ENCODE data around the gene CCDC85C. TPM values are rescaled to one million over a fixed set of nuclear protein-coding genes. Genes with fewer than 3 reads are reported as not detected.

Gene CCDC85C
- total and polyA plus RNA-seq, 8 donors: 10.5 to 28.6 (median 15.9) TPM

DNA sequence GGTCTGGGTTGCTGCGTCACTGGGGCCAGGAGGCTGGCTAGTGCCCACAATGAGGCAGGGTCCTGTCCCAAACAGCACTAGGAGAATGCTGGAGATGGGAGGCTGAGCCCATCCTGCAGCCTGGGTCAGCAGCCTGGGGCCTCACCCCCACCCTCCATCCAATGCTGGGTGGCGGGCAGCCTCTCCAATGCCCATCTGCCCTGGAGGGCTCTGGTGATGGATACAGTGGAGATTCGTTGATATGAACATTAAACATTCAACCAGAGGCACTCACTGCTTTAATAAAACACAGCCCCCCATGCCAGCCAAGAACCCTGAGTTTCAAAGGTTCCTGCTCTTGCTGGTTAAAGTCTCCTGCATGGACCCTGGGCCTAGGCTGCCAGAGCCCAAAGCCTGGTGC is 21.5 kb upstream of the CCDC85C start:
- Histone ChIP-seq H3K4me1 (peaks cover 0 to 24% (median 14%) of the 10 kb centered on the region in 4 donors), H3K9me3 (no peaks in the 10 kb centered on the region), H3K4me3 (no peak overlapping the region), H3K36me3 (no peaks in the 10 kb centered on the region), H3K27ac (no peak overlapping the region), H3K27me3 (peaks cover 0 to 11% (median 0%) of the 10 kb centered on the region in 3 donors)
- 68 to 85% (median 75%) methylated on average over 3 of the region's 3 CpGs for WGBS, 5 donors
- TF ChIP-seq EP300 (IDR thresholded peaks at IDR 0.05) (no peak), POLR2AphosphoS5 (IDR thresholded peaks at IDR 0.05) (no peak), POLR2A (IDR thresholded peaks at IDR 0.05) (no peak), CTCF (IDR thresholded peaks at IDR 0.05) (no peak)
- no peak for DNase-seq
- intact Hi-C loops (cut with DNase I; ENCODE audit: low total_unique reads): no loop called here

- Histone ChIP-seq H3K36me3 (no peaks in the 10 kb centered on the region), H3K27me3 (peaks cover 0 to 12% (median 0%) of the 10 kb centered on the region in 3 donors), H3K4me3 (no peak overlapping the region), H3K27ac (peak overlapping the region in 3 of 5 donors; percentile 8 to 16 (median 8)), H3K4me1 (peaks cover 0 to 24% (median 14%) of the 10 kb centered on the region in 4 donors), H3K9me3 (no peaks in the 10 kb centered on the region)
- TF ChIP-seq CTCF (IDR thresholded peaks at IDR 0.05): no peak
- TF ChIP-seq POLR2A (IDR thresholded peaks at IDR 0.05): no peak
- TF ChIP-seq POLR2AphosphoS5 (IDR thresholded peaks at IDR 0.05): no peak
- TF ChIP-seq EP300 (IDR thresholded peaks at IDR 0.05): no peak
- DNase-seq: peak in 1 of 2 donors; percentile 35
- intact Hi-C loops (cut with DNase I; ENCODE audit: low total_unique reads): no loop called here
- WGBS, 5 donors: 64 to 85% (median 70%) methylated on average over 4 to 13 of the region's 13 CpGs
Measured at GRCh38 chr14:99624971-99625370, 21.0 kb upstream of the CCDC85C start.

DNA sequence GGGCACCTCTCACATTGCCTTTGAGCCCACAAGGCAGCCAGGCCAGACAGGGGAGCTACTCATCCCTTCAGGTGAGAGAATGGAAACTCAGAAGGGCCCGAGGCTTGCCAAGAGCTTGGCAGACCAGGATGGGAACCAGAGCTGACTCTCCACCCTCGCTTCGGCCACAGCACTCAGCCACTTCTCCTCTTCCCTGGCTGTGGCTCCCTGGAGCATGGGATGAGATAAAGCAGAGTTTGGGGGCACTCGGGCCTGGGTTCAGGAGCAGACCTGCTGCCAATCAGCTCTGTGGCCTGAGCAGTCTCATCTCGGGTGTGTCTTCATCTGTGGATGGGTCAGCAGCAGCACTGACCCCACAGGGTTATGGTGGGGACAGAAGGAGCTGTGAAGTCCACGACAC is 20.0 kb upstream of the CCDC85C start:
- intact Hi-C loops (cut with DNase I; ENCODE audit: low total_unique reads): no loop called here
- no peak overlapping the region for H3K4me3 ChIP-seq
- 52 to 88% (median 86%) methylated on average over 3 to 6 of the region's 6 CpGs for WGBS, 5 donors
- no peak for DNase-seq
- H3K9me3 ChIP-seq: no peaks in the 10 kb centered on the region
- no peak overlapping the region for H3K27ac ChIP-seq
- TF ChIP-seq POLR2AphosphoS5 (IDR thresholded peaks at IDR 0.05): no peak
- TF ChIP-seq CTCF (IDR thresholded peaks at IDR 0.05): no peak
- no peak for TF ChIP-seq EP300 (IDR thresholded peaks at IDR 0.05)
- no peak for TF ChIP-seq POLR2A (IDR thresholded peaks at IDR 0.05)
- no peaks in the 10 kb centered on the region for H3K36me3 ChIP-seq
- H3K4me1 ChIP-seq: peaks cover 0 to 21% (median 13%) of the 10 kb centered on the region in 4 donors
- peaks cover 0 to 12% (median 0%) of the 10 kb centered on the region in 3 donors for H3K27me3 ChIP-seq

- no peaks in the 10 kb centered on the region for H3K36me3 ChIP-seq
- 76 to 88% (median 81%) methylated on average over 6 of the region's 6 CpGs for WGBS, 5 donors
- H3K4me1 ChIP-seq: peaks cover 0 to 16% (median 7%) of the 10 kb centered on the region in 4 donors
- peaks cover 0 to 12% (median 0%) of the 10 kb centered on the region in 3 donors for H3K27me3 ChIP-seq
- intact Hi-C loops (cut with DNase I; ENCODE audit: low total_unique reads): no loop called here
- no peak for TF ChIP-seq CTCF (IDR thresholded peaks at IDR 0.05)
- no peaks in the 10 kb centered on the region for H3K9me3 ChIP-seq
- no peak for DNase-seq
- H3K4me3 ChIP-seq: no peak overlapping the region
- H3K27ac ChIP-seq: no peak overlapping the region
Measured at GRCh38 chr14:99621948-99622347, 17.9 kb upstream of the CCDC85C start.
